Posterior cingulate gyrus (tissue), 11 donors: ENCODE data around the gene STX1B.
A peak's percentile ranks its signal among the peaks of the same experiment; 100 is the strongest.
"Not testable (repeated sequence)": the region's sequence is repeated elsewhere in the genome, so short reads cannot be mapped to it uniquely, and the experiment has no call there.

Experiments used
- DNase-seq, 10 donors: peaks; one replicate each; pipeline versions ENCODE4 v3.0.0 to v3.0.0-alpha.2; 2020 to 2021; ENCODE audit warnings: mixed read lengths in 3 of 10
- intact Hi-C: fragments of 100-400 bp; cut with DNase I; formaldehyde crosslinking; loops from one replicate; pipeline ENCODE4 v1.15.1; 2023

STX1B gene

DNA sequence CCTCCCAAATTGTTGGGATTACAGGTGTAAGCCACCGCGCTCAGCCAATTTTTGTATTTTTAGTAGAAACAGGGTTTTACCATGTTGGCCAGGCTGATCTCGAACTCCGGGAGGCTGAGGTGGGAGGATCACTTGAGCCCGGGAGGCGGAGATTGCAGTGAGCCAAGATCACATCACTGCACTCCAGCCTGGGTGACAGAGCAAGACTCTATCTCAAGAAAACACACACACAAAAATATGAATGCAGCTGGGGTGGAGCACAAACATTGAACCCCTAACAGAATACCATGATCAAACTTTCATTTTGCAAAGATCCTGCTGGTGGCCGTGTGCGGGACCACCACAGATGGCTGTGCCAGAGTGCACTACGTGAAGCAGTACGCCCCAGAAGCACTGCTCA, 7.3 kb upstream of the STX1B start:
- DNase-seq, intact Hi-C loops: not testable (repeated sequence)

DNA sequence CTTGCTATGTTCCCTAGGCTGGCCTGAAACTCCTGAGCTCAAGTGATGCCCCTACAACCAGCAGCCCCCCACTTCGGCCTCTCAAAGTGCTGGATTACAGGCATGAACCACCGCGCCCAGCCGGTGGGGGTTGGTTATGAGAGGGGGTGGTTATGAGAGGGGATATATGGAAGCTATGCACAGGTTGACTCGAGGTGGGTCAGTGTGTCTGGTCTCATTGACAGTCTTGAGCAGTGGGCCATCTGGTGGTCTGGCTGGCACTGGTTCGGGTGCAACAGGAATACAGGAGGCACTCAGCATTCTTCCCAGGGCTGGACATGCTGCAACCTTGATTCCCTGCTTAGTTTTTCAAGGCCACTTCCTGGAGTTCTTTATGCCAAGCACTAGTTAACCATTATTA, 5.6 kb upstream of the STX1B start:
- intact Hi-C loops: no loop called here

DNA sequence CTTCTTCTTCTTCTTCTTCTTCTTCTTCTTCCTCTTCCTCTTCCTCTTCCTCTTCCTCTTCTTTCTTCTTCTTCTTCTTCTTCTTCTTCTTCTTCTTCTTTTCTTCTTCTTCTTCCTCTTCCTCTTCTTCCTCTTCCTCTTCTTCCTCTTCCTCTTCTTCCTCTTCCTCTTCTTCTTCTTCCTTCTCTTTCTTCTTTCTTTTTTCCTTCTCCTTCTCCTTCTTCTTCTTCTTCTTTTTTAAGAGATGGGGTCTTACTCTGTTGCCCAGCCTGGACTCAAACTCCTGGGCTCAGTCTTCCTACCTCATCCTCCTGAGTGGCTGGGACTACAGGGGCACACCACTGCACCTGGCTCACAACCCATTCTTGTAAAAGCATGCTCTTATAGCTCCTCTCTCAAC, 2.9 kb upstream of the STX1B start:
- intact Hi-C loops, DNase-seq: not testable (repeated sequence)

More for the DNA sequence above, 5.6 kb upstream of the STX1B start:
- no peak for DNase-seq

DNA sequence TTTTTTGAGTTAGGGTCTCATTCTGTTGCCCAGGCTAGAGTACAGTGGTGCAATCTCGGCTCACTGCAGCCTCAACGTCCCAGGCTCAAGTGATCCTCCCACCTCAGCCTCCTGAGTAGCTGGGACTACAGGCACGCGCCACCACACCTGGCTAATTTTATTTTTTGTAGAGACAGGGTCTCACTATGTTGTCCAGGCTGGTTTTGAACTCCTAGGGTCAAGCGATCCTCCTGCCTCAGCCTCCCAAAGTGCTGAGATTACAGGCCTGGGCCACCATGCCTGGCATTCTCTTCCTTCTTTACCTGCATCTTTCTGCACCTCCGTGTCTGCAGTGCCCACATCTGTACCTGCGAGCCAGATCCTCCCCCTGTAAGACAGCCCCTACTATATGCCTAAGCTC, 1.4 kb upstream of the STX1B start:
- intact Hi-C loops: not testable (repeated sequence)

DNA sequence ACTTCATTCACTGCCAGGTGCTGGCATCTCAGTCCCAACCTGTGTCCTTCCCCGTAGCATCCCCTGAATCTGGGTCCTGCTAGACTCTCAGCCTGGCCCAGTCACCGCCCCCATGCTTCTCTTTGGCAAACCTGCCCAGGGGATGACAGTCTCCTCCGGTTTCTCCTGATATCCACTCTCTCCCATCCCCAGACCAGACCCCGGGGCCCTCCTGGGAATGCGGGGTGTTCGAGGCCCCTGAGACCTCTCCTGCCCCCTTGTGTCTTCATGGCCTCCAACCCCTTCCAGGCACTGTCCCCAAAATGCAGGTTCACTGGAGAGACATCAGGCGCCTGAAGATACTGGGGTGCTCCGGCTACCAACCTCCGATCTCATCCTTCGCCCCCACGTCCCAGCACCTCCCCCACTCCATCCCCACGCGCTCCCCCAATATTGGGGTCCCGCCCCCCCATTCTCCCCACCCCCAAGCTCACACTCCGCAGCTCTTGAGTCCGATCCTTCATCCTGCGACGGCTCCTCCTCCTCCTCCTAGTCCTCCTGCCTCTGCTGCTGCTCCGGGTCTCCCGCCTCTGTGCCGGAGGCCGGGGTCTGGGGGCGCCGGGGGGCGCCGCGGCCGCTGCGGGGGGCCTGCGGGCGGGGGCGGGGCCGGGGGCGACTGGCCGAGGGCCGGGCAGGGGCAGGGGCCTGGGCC, 399 bp downstream of the STX1B start:
- intact Hi-C loops: no loop called here
- DNase-seq: peak in 3 of 10 donors; percentile 33 to 89 (median 47)

More for the DNA sequence above, 1.4 kb upstream of the STX1B start:
- DNase-seq: not testable (repeated sequence)

DNA sequence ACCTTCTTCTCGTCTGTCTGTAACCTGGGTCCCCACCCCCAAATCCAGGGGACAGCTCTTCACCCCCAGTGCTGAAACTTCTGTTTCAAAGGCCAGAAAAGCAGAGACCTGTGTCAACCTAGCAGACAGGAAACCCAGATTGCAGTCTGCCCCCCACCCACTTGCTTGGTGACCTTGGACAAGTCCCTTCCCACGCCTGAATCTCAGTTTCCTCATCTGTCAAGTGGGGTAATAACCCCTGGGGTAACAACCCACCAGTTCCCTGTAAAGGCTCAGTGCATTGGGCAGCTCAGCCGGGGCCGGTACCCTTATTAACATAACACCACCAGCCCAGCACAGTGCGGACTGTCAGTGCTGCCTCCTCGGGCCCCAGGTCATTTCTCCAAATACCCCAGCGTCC, 1.3 kb downstream of the STX1B start:
- DNase-seq: no peak
- intact Hi-C loops: no loop called here

DNA sequence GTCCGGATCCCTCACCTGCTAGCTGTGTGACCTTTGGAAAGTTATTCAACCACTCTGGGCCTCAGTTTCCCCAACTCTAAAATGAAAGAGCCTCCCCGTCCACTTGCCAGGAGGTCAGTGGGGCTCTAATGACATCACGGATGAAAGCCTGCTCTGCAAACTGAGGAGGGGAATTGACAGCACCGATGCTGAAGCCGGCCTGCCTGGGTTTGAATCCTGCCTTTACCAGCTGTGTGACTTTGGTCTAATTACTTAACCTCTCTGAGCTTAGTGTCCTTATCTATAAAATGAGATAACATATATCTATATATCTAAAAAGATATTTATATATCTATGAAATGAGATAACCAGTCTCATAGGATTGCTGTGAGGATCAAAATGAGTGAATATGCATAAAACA, 1.9 kb downstream of the STX1B start:
- intact Hi-C loops: no loop called here
- no peak for DNase-seq

DNA sequence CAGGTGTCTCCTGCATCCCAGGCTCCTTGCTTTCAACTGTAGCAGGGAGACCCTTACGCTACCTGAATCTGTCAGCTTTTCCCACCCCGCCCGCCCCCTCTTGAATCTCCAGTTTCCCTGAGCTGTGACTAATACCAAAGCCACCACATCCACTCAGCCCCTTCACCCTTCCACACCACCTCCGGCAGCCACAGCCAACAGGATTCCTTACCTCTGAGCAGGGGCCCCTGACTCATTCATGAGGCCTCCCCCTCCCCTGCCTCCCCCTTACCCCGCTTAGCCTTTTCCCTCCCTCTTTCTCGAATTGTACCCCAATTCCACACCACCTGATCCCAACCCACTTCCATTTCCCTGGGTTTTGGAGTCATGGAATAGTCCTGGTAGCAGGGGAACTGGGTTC, 2.3 kb downstream of the STX1B start:
- no peak for DNase-seq
- intact Hi-C loops: no loop called here

DNA sequence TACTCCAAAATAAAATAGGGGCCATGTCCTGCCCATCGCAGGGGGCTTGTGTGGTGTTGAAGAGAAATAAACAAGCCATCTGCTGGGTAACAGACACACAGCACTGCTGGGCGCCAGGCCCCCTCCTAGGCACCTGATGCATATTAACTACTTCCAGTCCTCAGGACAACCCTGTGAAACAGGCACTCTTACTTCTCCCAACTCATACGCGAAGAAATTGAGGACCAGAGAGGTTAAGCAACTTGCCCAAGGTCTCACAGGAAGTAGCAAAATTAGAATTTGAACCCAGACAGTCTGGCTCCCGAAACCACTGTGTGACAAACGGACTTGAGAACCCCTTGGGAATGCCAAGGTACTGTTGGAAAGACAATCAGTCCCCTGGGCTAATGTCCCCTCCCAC, 2.8 kb downstream of the STX1B start:
- intact Hi-C loops: no loop called here
- DNase-seq: no peak

DNA sequence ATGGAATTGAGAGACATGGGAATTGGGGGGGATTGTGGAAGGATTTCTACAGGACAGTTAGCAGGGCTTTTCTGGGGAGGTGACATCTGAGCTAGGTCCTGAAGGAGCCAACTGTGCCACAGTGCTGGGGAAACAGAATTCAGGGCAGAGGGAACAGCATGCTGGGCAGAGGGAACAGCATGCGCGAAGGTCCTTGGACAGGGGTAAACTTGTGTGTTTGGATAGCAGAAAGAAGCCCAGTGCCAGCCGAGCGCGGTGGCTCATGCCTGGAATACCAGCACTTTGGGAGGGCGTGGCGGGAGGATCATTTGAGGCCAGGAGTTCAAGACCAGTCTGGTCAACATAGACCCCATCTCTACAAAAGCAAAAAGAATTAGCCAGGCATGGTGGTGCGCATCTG, 3.8 kb downstream of the STX1B start:
- intact Hi-C loops: no loop called here
- no peak for DNase-seq

DNA sequence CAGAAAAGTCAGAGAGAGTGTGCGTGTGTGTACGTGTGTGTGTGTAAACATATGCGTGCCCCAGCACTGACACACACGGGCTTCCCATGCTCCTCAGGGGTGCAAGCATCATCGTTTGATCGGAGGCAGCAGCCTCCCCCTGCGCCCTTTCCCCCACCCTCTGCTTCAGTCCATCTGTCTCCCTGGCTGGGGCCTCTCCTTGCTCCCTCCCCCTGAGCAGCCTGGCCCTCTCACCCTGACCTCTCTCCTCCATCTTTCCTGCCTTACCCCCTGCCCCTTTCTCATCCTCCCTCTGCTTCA, 4.4 kb downstream of the STX1B start:
- intact Hi-C loops: no loop called here
- no peak for DNase-seq

DNA sequence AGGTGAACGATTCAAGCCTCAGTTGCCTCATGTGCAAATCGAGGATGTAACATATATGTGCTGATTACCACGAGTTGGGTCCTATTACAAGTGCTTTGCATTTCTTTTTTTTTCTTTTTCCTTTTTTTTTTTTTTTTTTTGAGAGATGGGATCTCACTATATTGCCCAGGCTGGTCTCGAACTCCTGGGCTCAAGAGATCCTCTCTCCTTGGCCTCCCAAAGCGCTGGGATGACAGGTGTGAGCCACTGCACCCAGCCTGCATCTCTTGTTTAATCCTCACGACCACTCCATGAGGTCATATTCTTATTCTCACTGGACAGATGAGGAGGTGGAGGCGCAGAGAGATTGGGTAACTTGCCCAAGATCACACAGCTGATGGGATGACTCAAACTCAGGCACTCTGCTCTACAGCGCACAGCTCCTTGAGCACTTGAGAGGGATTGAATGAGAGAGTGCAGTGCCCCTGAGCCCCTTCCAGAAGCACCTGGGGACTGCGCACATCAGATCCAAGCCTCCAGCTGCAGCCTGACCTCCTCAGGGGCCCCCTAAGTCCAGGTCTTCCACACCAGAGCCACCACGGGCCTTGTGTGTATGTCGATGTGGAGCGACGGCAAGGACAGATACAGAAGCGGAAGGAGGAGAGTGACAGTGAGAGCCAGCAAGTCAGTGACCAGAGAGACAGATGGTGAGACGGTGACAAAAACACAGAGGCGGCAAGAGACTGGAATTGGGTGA, 4.9 kb downstream of the STX1B start:
- intact Hi-C loops: no loop called here
- no peak for DNase-seq

DNA sequence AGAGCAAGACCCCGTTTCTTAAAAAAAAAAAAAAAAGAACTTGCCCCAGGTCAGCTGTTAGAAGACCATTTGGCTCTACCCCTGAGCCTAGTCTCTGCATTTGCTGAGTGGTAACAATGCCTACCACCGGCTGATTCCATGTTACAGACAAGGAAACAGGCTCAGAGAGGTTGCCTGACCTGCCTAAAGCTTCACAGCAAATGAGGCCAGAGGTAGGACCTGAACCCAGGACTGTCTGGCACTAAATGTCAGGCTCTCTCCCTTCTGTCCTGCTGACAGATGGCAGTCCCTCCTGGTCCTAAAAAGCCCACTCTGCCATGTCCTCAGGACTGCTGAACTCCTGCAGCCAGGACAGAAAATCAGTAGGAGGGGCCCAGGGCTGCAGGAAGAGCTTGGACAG, 5.8 kb downstream of the STX1B start:
- DNase-seq: no peak
- intact Hi-C loops: no loop called here

DNA sequence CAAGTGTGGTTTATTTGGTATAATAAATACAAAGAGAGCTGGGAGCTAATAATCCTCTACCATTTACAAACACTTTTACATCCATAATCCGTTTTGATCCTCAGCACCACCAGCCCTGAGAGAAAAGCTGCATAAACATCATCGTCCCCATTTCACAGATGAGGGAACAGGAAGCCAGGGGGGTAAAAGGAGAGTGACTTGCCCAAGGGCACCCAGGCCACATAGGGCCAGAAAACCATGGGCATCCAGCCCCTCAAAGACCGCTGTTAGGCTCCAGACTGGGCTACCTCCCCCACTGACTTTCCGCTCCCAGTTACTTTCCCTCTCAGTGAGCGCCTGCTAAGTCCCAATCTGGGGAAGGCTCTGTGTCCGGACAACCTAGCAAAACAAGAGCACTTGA, 6.7 kb downstream of the STX1B start:
- no peak for DNase-seq
- intact Hi-C loops: no loop called here

DNA sequence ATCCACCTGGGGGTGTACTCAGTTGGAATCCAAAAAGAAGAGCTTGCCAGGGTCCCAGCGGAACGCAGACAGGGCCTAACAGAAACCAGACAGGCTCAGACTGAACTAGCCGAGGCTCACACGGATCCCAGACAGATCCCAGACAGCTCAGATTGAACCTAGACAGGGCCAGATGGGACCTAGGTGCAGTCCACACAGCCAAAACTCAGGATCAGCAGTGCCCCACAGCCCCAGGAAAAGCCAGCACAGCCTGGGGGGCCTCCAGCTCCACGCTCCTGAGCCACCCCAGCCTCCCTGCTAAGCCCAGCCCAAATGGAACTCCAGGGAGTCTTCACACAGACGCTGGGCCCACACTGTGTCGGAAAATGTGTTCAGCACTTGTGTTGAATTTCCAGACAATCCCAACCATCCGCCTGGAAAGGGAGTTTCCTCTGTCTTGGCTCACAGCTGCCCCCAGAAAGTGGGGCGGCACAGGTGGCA, 7.5 kb downstream of the STX1B start:
- intact Hi-C loops: no loop called here
- no peak for DNase-seq

DNA sequence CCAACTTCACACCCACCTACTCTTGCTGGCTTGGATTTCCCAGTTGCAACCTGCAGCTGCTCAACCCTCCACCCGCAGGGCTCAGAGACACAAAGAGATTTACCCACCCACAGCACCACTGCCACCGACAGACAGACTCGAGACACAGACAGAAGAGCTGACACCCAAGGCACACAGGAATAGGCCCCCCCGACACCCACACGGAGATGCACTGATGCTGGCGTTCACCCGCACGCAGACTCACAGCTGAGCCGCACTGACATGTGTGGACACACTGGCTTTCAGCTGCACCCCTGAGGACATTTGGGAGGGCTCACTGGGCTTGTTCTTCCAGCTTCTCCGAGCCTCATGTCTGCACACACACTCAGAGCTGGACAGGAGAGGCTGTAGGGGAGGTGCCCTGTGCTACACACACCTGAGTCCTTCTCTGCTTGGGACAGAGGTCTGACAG, 8.2 kb downstream of the STX1B start:
- intact Hi-C loops: no loop called here
- DNase-seq: peak in 2 of 10 donors; percentile 76 to 91

DNA sequence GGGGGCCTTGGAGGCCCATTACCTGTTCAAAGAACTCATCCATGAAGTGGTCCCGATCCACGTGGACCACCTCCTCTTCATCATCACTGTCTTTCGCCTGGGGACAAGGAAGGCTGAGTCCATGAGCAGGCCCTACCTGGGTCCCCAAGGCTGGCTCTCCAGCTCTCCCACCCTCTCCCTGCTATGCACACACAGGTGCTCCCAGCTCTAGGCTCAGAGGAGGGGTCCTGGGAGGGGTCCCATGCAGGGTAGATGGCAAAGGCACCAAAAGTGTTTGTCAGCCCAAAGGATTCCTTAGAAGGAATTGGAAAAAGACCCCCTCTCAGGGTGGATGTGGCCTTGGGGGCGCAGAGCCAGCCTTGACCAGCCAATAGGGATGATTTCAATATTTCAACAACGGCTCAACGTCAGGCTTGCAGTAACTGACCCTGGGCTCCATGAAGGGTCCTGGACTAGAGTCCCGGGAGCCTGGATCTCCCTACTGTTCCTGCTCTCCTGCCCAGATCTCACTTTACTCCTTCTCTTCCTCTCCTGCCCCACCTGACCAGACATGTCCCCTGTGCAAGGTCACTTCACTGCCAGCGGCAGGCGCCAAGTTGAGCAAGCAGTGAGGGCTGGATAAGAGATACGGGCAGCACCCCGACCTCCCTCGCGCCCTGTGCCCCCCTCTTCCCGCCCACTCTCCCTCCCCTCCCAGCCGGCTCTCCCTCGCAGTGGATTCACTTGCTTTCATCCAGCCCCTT, 8.8 kb downstream of the STX1B start:
- intact Hi-C loops: no loop called here
- DNase-seq: no peak

DNA sequence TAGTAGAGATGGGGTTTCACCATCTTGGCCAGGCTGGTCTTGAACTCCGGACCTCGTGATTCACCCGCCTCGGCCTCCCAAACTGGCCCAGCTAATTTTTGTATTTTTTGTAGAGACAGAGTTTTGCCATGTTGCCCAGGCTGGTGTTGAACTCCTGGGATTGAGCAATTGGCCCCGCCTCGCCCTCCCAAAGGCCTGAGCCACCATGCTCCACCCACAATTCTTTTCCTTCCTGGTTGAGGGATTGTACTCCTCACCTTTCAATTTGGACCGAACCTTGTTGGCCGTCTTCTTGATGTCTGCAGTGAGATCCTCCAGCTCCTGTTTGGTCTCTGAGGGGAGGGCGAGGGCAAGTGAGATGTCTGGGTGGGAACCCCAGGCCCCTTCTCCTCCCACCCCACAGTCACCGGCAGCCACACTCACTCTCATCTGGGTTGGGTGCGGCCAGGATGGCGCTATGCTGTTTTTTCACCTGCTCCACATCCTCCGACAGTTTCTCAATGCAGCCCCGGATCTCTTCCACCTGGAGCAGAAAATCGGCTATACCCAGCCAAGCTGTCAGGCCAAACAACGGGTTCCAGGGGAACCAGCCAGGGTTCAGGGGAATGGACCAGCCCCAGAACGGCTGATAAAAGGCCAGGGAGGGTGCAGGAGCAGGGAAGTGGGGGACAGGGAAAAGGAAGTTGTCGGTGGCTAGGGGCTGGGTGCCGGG, 9.6 kb downstream of the STX1B start:
- intact Hi-C loops: no loop called here

DNA sequence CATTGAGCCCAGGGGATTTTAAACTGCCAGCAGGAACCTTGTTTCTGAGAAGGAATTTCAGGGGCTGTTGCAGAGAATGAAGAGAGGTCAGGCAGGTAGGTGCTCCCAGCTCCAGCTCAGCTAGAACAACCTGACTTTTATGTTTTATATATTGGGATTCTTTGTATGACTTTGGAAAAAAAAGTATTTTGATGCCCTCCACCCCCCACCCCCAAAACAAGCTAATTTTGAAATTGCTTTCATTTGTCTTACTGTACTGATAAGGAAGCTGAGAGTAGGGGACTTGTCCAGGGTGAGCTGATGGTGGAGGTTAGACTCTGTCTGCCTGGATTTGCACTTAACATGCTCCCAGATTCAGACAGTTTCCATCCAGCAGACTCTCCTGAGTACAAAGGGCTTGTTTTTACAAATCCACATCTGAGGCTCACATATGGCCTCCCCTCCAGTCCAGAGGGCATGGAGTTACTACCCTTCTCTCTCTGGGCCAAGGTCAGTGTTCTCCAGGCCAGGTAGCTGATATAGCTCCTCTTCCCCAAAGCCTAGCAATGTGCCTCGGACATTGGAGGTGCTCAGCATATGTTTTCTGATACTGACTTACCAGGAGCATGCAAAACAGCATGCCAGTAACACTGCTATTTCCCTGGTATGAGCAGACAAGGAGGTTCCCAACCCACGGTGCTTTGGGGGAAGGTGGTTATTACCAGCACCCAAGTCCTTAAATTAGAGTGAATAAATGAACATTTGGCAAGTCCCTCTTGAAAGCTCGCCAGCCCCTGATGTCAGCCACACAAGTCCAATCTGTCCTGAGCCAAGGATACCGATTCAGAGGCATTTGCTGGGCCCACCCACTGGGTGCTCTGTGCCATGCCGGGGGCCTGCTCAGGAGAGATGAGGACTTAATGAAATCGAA, 11.3 kb downstream of the STX1B start:
- intact Hi-C loops: no loop called here
- DNase-seq: peak in 4 of 10 donors; percentile 50 to 90 (median 70)

More for the DNA sequence above, 9.6 kb downstream of the STX1B start:
- DNase-seq: no peak
